ENCODE measurements around the gene ALK.

Gene ALK

DNA sequence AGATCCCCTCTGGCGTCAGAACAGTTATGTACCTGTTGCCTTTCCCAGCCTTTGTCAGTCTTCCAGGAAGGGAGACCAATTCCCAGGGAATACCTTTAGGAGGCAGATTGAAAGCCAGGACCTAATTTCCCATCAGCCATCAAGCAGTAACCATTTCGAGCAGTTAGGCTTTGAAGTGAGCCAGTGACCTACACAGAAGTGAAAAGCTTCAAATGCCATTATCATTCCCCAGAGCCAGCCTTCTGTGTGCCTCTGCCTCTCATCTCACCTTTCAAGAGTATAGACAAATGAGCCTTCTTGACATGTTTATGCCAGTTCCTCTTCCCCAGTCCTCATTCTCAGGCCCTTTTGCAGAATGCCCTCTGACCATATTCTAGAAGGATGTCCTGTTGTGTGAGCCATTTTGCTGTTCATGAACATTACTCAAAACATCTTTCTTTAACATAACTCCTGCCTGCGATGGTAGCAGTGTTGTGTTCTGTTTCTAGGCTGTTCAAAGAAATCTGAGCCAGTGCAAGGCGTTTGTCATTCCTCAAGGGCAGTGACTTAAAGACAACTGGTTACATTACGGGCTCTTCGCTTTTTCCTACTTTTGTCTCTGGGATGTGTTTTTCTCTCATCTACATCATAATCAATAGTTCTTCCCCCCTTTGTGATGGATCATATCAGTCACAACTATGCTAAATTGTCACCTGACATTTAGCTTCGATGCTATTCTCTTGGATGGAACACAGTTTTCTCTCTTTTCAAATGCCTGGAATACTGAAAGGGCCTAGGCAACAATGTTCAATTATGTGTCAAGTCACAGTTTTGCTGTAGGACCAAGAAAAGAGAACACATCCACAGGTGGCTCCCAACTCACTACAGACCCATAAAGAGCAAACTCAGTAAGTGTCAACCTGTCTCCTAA is 138.6 kb downstream of the ALK start:
- DNase-seq, result no peak
- no peak for TF ChIP-seq POLR2A (IDR thresholded peaks at IDR 0.05; ENCODE audit: low read length)
- no peak for TF ChIP-seq GATA1 (IDR thresholded peaks at IDR 0.05; ENCODE audit: low read depth, low read length)

DNA sequence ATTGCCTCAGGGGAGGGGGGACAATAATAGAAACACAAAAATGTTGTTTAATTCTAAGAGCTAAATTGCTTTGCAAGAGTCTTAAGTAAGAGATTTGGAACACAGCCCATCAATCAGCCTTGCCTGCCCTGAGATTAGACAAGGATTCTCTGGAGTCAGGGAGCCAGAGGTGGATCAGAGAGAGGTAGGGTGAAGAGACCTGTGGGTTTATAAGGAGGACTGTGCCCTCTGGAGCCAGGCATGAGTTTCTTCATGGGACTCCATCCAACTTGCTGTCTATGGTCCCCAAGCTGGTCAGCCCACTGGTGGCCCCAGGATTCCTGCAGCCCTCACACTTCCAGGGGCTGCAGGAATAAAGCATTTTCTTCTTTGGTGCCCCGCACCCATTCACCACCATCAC is 139.3 kb downstream of the ALK start:
- TF ChIP-seq GATA1 (IDR thresholded peaks at IDR 0.05; ENCODE audit: low read depth, low read length), result no peak
- TF ChIP-seq POLR2A (IDR thresholded peaks at IDR 0.05; ENCODE audit: low read length), result no peak
- no peak for DNase-seq

DNA sequence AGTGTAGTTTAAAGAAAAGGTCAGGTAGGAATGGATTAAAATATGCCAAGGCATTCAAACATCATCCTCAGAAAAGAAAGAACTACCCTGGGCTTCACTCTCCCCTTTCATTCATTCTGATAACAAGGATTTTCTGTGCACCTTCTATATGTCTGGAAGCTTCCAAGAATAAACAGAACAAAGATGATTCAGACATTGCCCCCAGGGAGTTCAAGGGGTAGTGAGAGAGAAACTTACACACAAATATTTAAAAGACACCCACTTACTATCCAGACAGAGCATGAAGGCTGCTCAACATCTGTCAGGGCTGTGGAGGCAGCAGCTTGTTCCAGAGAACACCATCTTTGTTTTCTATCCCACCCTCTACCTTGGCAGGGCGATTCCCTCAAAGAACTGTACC is 140.5 kb downstream of the ALK start:
- no peak for DNase-seq
- TF ChIP-seq GATA1 (IDR thresholded peaks at IDR 0.05; ENCODE audit: low read depth, low read length), result no peak
- TF ChIP-seq POLR2A (IDR thresholded peaks at IDR 0.05; ENCODE audit: low read length), result no peak

DNA sequence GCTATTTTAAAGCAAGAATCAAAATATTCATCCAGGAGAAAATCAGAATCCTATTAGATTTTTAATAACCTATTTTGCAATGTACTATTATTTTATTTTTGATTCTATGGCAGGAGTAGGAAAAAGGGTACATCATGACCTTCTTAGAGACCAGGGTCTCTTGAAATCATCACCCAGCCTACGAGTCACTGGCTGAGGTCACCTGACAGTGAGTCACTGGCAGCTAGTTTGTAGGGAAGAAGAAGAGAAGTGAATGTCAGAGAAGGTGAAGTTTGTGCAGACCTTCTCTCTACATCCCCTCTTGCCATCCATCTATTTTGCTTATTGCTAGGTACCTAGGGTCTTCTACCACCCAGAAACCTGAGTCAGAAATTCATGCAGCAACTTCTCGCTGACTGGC is 144.2 kb downstream of the ALK start:
- DNase-seq, result no peak
- no peak for TF ChIP-seq POLR2A (IDR thresholded peaks at IDR 0.05; ENCODE audit: low read length)
- TF ChIP-seq GATA1 (IDR thresholded peaks at IDR 0.05; ENCODE audit: low read depth, low read length), result no peak

DNA sequence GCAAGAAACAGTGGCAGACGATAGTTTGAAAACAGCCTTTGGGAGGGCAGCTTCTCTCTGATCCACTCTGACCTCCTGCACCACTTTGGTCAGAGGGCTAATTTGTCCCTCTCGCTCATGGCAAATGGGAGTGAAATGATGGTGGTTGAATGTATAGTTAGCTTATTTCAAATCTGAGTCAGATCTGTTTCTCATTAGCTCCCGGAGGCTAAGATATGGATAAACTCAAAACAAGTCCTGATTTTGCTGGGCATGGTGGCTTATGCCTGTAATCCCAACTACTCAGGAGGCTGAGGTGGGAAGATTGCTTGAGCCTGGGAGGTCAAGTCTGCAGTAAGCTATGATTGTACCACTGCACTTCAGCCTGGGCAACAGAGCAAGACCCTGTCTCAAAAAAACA is 145.0 kb downstream of the ALK start:
- TF ChIP-seq POLR2A (IDR thresholded peaks at IDR 0.05; ENCODE audit: low read length) (no peak), GATA1 (IDR thresholded peaks at IDR 0.05; ENCODE audit: low read depth, low read length) (no peak)
- no peak for DNase-seq

DNA sequence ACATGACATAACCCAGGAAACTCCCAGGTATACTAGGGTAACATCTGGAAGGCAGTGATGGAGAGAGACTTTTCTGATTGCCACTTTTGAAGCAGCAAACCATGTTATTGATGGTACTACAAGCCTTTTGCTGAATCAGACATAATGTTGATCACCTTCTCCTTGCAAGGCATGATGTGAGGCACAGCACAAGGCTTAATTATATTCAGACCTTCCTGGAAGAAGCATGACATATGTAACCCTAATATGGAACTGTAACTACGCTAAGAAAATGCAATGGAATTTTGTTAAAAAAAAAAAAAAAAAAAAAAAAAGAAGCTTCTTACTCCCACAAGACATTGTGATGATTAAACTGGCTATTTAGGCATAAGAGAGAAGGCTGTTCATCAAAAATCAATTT is 145.4 kb downstream of the ALK start:
- TF ChIP-seq GATA1 (IDR thresholded peaks at IDR 0.05; ENCODE audit: low read depth, low read length), result no peak
- no peak for TF ChIP-seq POLR2A (IDR thresholded peaks at IDR 0.05; ENCODE audit: low read length)

DNA sequence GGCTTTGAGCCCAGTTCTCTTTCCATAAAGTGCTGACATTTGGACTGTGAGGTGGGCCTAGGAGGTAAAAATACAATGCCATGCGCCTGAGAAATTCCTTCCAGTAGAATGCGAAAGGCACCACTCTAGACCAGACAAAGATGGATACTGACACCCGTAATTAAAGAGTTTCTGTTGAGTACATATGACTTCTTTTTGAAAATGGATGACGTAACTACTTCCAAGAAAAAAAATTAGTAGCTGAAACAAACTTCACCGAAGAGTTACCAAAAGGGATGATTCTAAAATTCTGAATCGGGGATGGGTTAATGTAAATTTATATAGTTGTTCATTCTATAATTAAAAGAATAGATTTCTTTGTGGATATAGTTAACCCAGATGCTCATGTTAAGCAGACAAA is 146.8 kb downstream of the ALK start:
- TF ChIP-seq GATA1 (IDR thresholded peaks at IDR 0.05; ENCODE audit: low read depth, low read length), result no peak
- TF ChIP-seq POLR2A (IDR thresholded peaks at IDR 0.05; ENCODE audit: low read length), result no peak
- no peak for DNase-seq

More for the DNA sequence above, 145.4 kb downstream of the ALK start:
- DNase-seq, result no peak

DNA sequence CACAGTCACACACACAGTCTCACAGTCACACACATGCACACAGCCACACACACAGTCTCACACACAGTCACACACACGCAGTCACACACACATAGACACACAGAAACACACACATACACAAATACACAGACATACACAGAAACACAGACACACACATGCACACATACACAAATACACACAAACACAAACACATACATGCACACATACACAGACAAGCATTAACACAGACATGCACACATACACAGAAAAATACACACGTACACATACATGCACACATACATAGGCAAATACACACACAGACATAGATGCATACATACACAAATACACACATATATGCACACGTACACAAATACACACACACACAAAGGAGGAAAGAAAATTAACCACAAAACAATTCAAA is 150.5 kb downstream of the ALK start:
- TF ChIP-seq GATA1 (IDR thresholded peaks at IDR 0.05; ENCODE audit: low read depth, low read length) (no peak), POLR2A (IDR thresholded peaks at IDR 0.05; ENCODE audit: low read length) (no peak)

DNA sequence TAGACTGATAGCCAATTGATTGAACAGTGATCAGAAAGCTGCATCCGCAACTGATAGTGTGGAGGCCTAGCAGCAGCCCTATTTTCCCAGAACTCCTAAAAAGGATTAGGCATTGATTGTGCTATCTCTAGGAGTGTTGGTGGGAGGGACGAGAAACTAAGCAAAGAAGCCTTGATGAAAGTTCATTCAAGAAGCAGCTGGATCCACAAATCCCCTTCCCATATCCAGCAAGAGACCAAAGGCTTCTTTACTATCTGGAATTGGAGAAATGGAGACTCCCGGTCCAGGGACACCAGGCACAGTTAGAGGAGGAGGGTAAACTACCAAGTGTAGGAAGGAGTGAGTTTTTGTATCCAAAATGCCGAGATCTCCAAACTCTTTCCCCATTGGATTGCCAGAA is 151.5 kb downstream of the ALK start:
- DNase-seq, result no peak
- TF ChIP-seq POLR2A (IDR thresholded peaks at IDR 0.05; ENCODE audit: low read length) (no peak), GATA1 (IDR thresholded peaks at IDR 0.05; ENCODE audit: low read depth, low read length) (no peak)

More for the DNA sequence above, 150.5 kb downstream of the ALK start:
- DNase-seq, result no peak

DNA sequence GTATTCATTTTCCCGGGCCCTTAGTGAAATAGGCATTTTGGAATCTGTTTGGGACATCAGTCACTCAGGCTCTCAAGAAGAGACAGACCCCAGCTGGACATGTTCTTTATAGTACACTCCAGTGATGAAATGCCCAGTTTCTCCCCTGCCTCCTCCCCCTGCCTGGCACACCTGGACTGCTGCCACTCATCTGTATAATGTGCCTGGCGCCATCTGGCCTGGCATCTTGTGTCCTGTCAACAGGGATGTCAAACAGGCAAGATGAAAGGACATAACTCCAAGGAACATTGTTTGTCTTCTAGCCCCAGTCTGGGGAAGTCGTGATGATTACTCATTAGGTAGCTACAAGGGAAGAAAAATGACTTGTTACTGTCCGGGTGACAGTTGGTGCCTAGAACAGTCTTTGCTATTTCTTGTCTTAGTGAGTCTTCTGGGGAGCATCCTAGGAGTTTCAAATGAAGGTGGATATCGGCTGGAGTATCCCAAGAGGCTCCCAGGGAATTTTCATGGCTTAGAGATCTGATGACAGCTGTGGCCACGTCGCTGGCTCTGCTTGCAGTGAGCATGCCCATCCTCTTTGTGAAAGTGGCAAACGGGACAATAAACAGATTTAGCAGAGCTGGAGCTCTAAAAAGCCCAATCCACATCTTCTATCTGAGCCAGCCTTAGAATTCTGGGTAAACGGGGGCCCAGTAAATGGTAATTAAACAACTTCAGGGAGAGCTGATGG is 153.6 kb downstream of the ALK start:
- no peak for DNase-seq
- no peak for TF ChIP-seq POLR2A (IDR thresholded peaks at IDR 0.05; ENCODE audit: low read length)
- no peak for TF ChIP-seq GATA1 (IDR thresholded peaks at IDR 0.05; ENCODE audit: low read depth, low read length)

DNA sequence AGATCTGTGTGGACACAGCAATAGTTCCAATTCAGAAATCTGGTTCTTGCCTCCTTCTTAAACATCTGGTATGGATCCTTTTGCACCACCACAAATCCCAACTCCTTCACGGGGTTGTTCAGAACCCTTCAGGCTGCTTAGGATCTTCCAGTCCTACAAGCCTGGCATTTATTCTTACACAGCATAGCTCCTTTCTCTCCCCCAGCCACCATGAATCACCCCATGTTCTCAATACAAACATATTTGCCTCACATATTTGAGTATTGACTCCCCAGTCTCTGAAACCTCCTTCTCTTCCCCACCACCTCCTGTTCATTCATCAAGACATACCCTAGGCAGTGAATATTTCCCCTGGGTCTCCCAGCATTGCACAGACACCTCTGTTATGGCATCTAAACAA is 155.2 kb downstream of the ALK start:
- DNase-seq, result no peak
- TF ChIP-seq POLR2A (IDR thresholded peaks at IDR 0.05; ENCODE audit: low read length) (no peak), GATA1 (IDR thresholded peaks at IDR 0.05; ENCODE audit: low read depth, low read length) (no peak)

DNA sequence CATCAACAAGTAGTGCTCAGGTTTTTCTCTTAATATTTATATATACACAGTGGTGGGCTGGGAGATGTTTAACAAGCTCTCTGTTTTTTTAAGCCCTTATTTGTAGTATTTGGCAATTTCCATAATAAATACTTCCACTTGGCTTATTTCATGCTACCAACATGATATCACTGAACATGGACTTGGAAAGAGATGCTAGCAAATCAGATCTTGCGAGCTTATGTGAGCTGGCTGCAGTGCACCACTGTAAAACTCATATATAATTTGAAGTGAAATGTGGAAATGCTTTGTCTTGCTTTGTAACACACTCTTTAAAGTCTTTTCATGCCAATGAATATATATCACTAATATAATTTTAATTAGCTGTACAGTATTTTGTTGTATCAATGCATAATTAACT is 155.7 kb downstream of the ALK start:
- TF ChIP-seq GATA1 (IDR thresholded peaks at IDR 0.05; ENCODE audit: low read depth, low read length) (no peak), POLR2A (IDR thresholded peaks at IDR 0.05; ENCODE audit: low read length) (no peak)
- no peak for DNase-seq

DNA sequence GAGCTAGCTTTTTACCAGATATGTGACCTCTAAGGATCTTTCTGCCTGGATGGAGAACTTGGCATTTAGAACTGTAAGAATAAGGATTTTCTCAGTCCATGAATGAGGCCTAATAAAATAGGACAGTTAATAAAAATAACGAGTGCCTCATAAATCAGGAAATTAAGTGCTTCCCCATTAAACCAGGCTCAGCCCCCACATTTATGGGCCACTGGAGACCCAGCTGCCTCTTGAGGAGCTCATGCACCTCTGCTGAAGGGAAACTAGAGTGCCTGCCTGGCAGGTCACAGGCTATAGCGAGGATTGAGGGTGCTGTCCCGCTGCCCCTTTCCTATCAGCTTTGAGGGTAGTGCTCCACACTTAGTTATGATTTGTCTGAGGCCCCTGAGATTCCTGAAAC is 158.0 kb downstream of the ALK start:
- no peak for DNase-seq
- TF ChIP-seq POLR2A (IDR thresholded peaks at IDR 0.05; ENCODE audit: low read length), result no peak
- no peak for TF ChIP-seq GATA1 (IDR thresholded peaks at IDR 0.05; ENCODE audit: low read depth, low read length)

DNA sequence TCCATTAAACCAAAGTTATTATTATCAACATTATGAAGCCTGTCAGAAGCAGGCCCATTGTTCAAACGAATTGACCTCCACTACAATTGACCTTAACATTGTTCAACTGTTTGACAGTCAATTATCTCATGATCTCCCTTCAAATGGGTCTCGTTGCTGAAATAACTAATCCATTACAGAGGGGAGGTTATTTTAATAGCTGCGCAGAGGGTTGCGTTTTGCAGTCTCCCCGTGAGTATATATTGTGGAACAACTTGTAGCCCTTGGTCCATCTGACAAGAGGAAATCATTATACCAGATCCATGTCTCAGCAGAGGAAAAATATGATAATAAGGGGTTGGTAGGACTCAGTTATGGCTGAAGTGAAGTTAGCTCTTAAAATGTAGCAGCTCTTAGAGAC is 159.1 kb downstream of the ALK start:
- DNase-seq, result no peak
- TF ChIP-seq POLR2A (IDR thresholded peaks at IDR 0.05; ENCODE audit: low read length) (no peak), GATA1 (IDR thresholded peaks at IDR 0.05; ENCODE audit: low read depth, low read length) (no peak)

DNA sequence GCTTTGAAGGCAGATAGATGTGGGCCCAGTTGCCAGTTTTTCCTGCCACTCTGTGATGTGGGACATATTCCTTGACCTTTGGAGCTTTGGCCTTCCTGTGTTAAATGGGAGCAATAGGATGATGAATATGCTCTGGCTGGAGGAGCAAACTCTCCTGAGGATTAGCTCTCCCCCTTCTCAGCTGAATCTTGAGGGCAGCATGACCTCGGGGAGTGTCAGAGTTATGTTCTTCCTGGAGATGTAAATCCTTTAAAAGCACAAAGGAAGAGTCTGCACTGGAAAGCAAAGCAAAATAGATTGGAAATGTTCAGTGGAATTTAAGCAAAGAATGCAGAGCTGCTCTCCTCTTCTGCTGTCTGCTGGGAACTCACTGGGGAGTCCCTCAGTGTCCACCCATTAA is 160.1 kb downstream of the ALK start:
- TF ChIP-seq POLR2A (IDR thresholded peaks at IDR 0.05; ENCODE audit: low read length) (no peak), GATA1 (IDR thresholded peaks at IDR 0.05; ENCODE audit: low read depth, low read length) (no peak)
- DNase-seq, result no peak
